GM12865 (cell line): ENCODE measurements around the gene TRIM42.
A peak's percentile ranks its signal among the peaks of the same experiment; 100 is the strongest.

Experiments
- DNase-seq: peaks from one replicate; pipeline ENCODE4 v3.0.0; 2010; ENCODE audit warnings: low read depth
- H3K4me3 ChIP-seq: 2 replicates; pipeline ENCODE4 v1.5.1; 2011; ENCODE audit warnings: mild to moderate bottlenecking, low read depth, low read length, control low read depth
- CTCF ChIP-seq: IDR thresholded peaks from 2 replicates; pipeline ENCODE4 v1.5.1; 2011; ENCODE audit warnings: low read length, control low read depth, low read depth, inconsistent platforms; ENCODE audit not compliant: insufficient read depth; ENCODE audit errors: missing control alignments

TRIM42 gene

DNA sequence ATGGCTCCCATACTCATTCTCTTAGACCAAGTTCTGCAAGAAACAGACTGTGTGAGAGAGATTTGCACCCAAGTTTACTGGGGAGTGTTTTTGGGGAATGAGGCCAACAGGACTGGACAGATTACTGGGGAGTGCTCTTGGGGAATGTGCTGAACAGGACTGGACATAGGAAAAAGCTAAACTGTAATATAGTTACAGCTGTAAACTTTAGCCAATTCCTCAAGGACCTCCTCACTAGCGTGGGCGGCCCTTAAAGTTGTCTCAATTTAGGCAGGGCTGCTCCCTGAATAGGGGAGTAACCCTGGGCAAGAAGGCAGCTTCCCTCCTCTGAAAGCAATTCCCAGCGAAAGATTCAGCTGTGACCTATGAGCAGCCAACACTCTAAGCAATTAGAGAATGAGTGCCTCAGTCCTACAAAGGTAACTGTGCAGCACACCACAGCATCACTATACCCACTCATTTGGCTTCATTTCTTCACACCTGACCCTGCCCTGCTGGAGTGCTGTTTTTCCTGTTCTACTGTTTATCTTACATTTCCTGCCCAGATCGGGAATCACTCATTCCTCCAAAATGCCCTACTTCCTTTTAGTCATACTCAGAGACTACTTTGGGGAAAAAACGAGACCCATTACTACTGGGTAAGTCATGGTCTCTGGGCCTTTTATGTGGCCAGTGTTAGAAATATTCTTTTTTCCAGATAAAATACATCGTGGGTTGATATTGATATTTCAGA is 41.3 kb upstream of the TRIM42 start:
- no peak for TF ChIP-seq CTCF

DNA sequence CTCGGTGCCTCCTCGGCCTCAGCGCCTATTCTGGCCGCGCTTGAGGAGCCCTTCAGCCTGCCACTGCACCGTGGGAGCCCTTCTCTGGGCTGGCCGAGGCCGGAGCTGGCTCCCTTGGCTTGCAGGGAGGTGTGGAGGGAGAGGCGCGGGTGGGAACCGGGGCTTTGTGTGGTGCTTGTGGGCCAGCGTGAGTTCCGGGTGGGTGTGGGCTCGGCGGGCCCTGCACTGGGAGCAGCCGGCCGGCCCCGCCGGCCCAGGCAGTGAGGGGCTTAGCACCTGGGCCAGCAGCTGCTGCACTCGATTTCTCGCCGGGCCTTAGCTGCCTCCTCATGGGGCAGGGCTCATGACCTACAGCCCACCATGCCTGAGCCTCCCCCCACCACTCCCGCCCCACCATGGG is 26.6 kb upstream of the TRIM42 start:
- DNase-seq, result no peak
- no peak for TF ChIP-seq CTCF
- no peak overlapping the region for H3K4me3 ChIP-seq

More for the DNA sequence above, 41.3 kb upstream of the TRIM42 start:
- H3K4me3 ChIP-seq, result no peak overlapping the region
- no peak for DNase-seq

GRCh38 chr3:140655678-140656077 is 22.2 kb upstream of the TRIM42 start:
- no peak for TF ChIP-seq CTCF
- DNase-seq, result peak; percentile 8
- no peak overlapping the region for H3K4me3 ChIP-seq

DNA sequence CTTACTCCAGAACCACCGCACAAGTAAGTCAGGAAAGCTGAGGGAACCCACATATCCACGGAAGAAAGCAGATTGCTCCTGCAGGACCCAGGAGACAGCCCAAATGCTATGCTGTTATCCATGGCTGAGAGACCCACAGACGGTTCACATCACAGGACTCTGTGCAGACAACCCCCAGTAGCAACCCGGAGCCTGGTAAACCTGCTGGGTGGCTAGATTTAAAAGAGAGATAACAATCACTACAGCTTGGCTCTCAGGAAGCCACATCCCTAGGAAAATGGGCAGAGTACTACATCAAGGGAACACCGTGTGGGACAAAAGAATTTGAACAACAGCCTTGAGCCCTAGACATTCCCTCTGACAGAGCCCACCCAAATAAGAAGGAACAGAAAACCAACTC is 13.8 kb upstream of the TRIM42 start:
- TF ChIP-seq CTCF, result no peak
- no peak overlapping the region for H3K4me3 ChIP-seq
- DNase-seq, result no peak

- DNase-seq, result no peak
- no peak overlapping the region for H3K4me3 ChIP-seq
- no peak for TF ChIP-seq CTCF
Observed at GRCh38 chr3:140682586-140682985, 4.7 kb downstream of the TRIM42 start.

DNA sequence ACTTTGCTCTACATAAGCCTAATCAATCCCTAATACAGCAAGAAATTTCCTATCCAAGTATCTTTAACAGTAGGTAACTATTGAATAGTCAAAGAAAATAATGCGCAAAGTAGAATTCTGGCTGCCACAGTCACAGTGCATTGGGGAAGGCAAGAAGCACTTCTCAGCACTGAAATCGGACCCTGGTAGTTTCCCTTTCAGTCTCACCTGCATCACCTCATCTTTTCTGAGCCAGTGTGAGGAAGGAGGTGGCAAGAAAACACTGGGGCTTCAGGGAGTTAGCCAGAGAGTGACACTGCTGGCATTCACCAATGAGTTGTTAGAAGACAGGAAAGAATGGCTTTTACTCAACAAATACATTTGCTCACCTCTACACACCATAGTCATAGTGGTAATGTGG is 8.3 kb downstream of the TRIM42 start:
- no peak for TF ChIP-seq CTCF
- H3K4me3 ChIP-seq, result no peak overlapping the region
- peak; percentile 6 for DNase-seq

DNA sequence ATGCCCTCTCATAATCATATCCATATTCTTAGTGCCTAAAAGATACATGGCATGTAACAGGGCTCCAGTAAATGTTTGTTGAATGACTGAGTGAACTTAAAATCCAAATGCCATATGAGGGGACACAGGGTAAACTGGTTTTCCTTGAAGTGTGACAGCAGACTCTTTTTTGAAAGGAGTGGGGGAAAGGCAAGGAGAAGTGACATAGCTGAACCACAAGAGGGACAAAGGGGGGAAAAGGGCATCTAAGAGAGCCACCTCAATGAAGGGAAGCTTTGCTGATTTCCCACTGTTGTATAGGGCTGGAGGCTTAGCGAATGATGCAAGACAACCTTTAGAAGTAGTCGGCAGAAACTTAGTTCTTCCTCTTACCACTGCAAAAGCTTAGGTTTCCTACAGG is 9.1 kb downstream of the TRIM42 start:
- TF ChIP-seq CTCF, result no peak
- no peak for DNase-seq
- H3K4me3 ChIP-seq, result no peak overlapping the region
